SK-N-SH (cell line): Measurements from ENCODE around the gene CENPP. TPM values are rescaled to one million over a fixed set of nuclear protein-coding genes. Genes with fewer than 3 reads are reported as not detected.

ENCODE experiments used
- CTCF ChIA-PET: fragments of 300-600, 350-600 bp; formaldehyde crosslinking; extraction: SDS; loops from one replicate; lab custom pipeline; 2021; lab: Yijun Ruan, JAX
- POLR2A ChIA-PET: fragments of 350-600 bp; sonication (Branson Sonifier 250); formaldehyde crosslinking; extraction: SDS; loops from one replicate; lab custom pipeline; 2020; ENCODE audit warnings: antibody characterized with exemption, inconsistent platforms; lab: Yijun Ruan, JAX
- DNase-seq: peaks from one replicate; pipeline ENCODE4 v3.0.0; 2012
- H2AFZ ChIP-seq: fragments of 200-600 bp; sonication (generic); 2 replicates; pipeline ENCODE4 v1.8.1; 2016; ENCODE audit warnings: antibody characterized with exemption, mild to moderate bottlenecking, low read depth
- H3F3A ChIP-seq: fragments of 200-600 bp; sonication (generic); replicated peaks from 2 replicates; pipeline ENCODE3; 2016; ENCODE audit warnings: antibody characterized with exemption, mild to moderate bottlenecking; ENCODE audit not compliant: insufficient read depth
- H3K27ac ChIP-seq, 2 experiments: fragments of 200-500 bp in 1 of 2; fragments of 200-600 bp in 1 of 2; sonication (Bioruptor generic) in 1 of 2; sonication (generic), shearing (Covaris generic) in 1 of 2; 2 replicates each; pipeline versions ENCODE4 v1.5.1 to v1.6.1; 2014 to 2016; ENCODE audit warnings: low read depth in 2 of 2, inconsistent platforms in 1 of 2, low read length in 1 of 2, mild to moderate bottlenecking in 1 of 2, mixed read lengths in 1 of 2
- H3K27me3 ChIP-seq: fragments of 200-600 bp; sonication (generic), shearing (Covaris generic); 2 replicates; pipeline ENCODE4 v1.6.1; 2016; ENCODE audit warnings: mixed run types; ENCODE audit not compliant: insufficient read depth
- H3K36me3 ChIP-seq, 2 experiments: fragments of 200-500 bp in 1 of 2; fragments of 200-600 bp in 1 of 2; sonication (Bioruptor generic) in 1 of 2; sonication (generic) in 1 of 2; replicated peaks in 1 of 2; 2 replicates each; pipeline versions ENCODE3 to v1.5.1; 2014 to 2016; ENCODE audit warnings: low read length in 1 of 2, mild to moderate bottlenecking in 1 of 2; ENCODE audit not compliant: insufficient read depth in 2 of 2, control insufficient read depth in 1 of 2
- H3K4me1 ChIP-seq, 2 experiments: fragments of 200-500 bp in 1 of 2; fragments of 200-600 bp in 1 of 2; sonication (Bioruptor generic) in 1 of 2; sonication (generic), shearing (Covaris generic) in 1 of 2; 2 replicates each; pipeline versions ENCODE4 v1.5.1 to v1.6.1; 2014 to 2016; ENCODE audit warnings: low read depth in 1 of 2, low read length in 1 of 2, mixed run types in 1 of 2; ENCODE audit not compliant: insufficient read depth in 2 of 2, control insufficient read depth in 1 of 2
- H3K4me2 ChIP-seq: fragments of 200-600 bp; sonication (generic), shearing (Covaris generic); 2 replicates; pipeline ENCODE4 v1.6.1; 2017; ENCODE audit warnings: mixed run types
- H3K4me3 ChIP-seq, 2 experiments: fragments of 200-500 bp in 1 of 2; fragments of 200-600 bp in 1 of 2; sonication (Bioruptor generic) in 1 of 2; sonication (generic), shearing (Covaris generic) in 1 of 2; 2 replicates each; pipeline versions ENCODE4 v1.5.1 to v1.8.1; 2014 to 2016; ENCODE audit warnings: low read depth in 2 of 2, inconsistent platforms in 1 of 2, low read length in 1 of 2, mild to moderate bottlenecking in 1 of 2, mixed read lengths in 1 of 2, moderate library complexity in 1 of 2
- H3K79me2 ChIP-seq: fragments of 200-600 bp; sonication (generic); 2 replicates; pipeline ENCODE4 v1.8.1; 2017; ENCODE audit warnings: mild to moderate bottlenecking; ENCODE audit not compliant: insufficient read depth
- H3K9ac ChIP-seq: fragments of 200-600 bp; sonication (generic); 2 replicates; pipeline ENCODE4 v1.6.1; 2017; ENCODE audit warnings: mixed run types
- H3K9me2 ChIP-seq: fragments of 200-600 bp; sonication (generic); 2 replicates; pipeline ENCODE4 v1.6.1; 2017; ENCODE audit warnings: mixed run types
- H3K9me3 ChIP-seq: fragments of 200-600 bp; sonication (generic); 2 replicates; pipeline ENCODE4 v1.6.1; 2017; ENCODE audit warnings: mixed run types, mild to moderate bottlenecking, moderate library complexity
- H4K20me1 ChIP-seq: fragments of 200-600 bp; sonication (generic); 2 replicates; pipeline ENCODE4 v1.6.1; 2017; ENCODE audit warnings: mild to moderate bottlenecking, mixed run types; ENCODE audit not compliant: insufficient read depth
- CHD2 ChIP-seq: fragments of 150-350 bp; IDR thresholded peaks from 2 replicates; pipeline ENCODE4 v1.6.1; 2018; ENCODE audit warnings: low read length; ENCODE audit not compliant: partially characterized antibody
- FOSL2 ChIP-seq: IDR thresholded peaks from 2 replicates; pipeline ENCODE4 v1.4.0; 2012; ENCODE audit warnings: low read depth, mild to moderate bottlenecking, moderate library complexity, borderline replicate concordance
- FOXJ3 ChIP-seq: sonication (generic); formaldehyde crosslinking; IDR thresholded peaks from 2 replicates; pipeline ENCODE4 v1.5.1; 2020; ENCODE audit warnings: mild to moderate bottlenecking, missing genetic modification reagents
- FOXM1 ChIP-seq: IDR thresholded peaks from 2 replicates; pipeline ENCODE4 v1.4.0; 2012; ENCODE audit warnings: low read depth, mild to moderate bottlenecking
- GABPA ChIP-seq: IDR thresholded peaks from 2 replicates; pipeline ENCODE4 v1.4.0; 2012; ENCODE audit warnings: low read depth, mild to moderate bottlenecking
- JUND ChIP-seq: IDR thresholded peaks from 2 replicates; pipeline ENCODE4 v1.4.0; 2012
- NFIC ChIP-seq: IDR thresholded peaks from 2 replicates; pipeline ENCODE4 v1.4.0; 2012; ENCODE audit warnings: borderline replicate concordance
- RAD21 ChIP-seq: IDR thresholded peaks from 2 replicates; pipeline ENCODE4 v1.6.1; 2012; ENCODE audit warnings: mild to moderate bottlenecking, low read length
- RCOR1 ChIP-seq: fragments of 150-350 bp; IDR thresholded peaks from 2 replicates; pipeline ENCODE4 v1.6.1; 2017; ENCODE audit warnings: antibody characterized with exemption, low read length
- RFX5 ChIP-seq: IDR thresholded peaks from 2 replicates; pipeline ENCODE4 v1.6.1; 2012; ENCODE audit warnings: mild to moderate bottlenecking, improper control_type of control experiment, low read length
- TAF1 ChIP-seq: IDR thresholded peaks from 2 replicates; pipeline ENCODE4 v1.6.1; 2012; ENCODE audit warnings: low read depth, mild to moderate bottlenecking, low read length, moderate library complexity, borderline replicate concordance
- WGBS: methylation state at CpG from one replicate; pipeline ENCODE4 v1.1.6; 2017; ENCODE audit warnings: low lambda C conversion rate; 5-methylcytosine and 5-hydroxymethylcytosine counted together
- polyA plus RNA-seq, 3 experiments: library from polyadenylated mRNA; depleted of rRNA; stranded (reverse); fragments of >200 nt; gene quantifications; 2 replicates each; pipeline ENCODE4 v1.2.3, GENCODE V29; 2012
- TF ChIP-seq, protein P1 (sequence below): IDR thresholded peaks from 2 replicates; pipeline ENCODE4 v1.6.1; 2012; ENCODE audit warnings: mild to moderate bottlenecking, low read depth, low read length, moderate library complexity
- TF ChIP-seq, protein P2 (sequence below): fragments of 150-350 bp; IDR thresholded peaks from 2 replicates; pipeline ENCODE4 v1.6.1; 2016; ENCODE audit warnings: mild to moderate bottlenecking, low read depth, low read length
- TF ChIP-seq, protein P3 (sequence below): fragments of 150-350 bp; IDR thresholded peaks from 2 replicates; pipeline ENCODE4 v1.6.1; 2017; ENCODE audit warnings: antibody characterized with exemption, low read length, low read depth, borderline replicate concordance

The CENPP gene
- polyA plus RNA-seq, 1 of the 3 experiments (the other 2 are of a cell fraction) = 1.3 TPM

DNA sequence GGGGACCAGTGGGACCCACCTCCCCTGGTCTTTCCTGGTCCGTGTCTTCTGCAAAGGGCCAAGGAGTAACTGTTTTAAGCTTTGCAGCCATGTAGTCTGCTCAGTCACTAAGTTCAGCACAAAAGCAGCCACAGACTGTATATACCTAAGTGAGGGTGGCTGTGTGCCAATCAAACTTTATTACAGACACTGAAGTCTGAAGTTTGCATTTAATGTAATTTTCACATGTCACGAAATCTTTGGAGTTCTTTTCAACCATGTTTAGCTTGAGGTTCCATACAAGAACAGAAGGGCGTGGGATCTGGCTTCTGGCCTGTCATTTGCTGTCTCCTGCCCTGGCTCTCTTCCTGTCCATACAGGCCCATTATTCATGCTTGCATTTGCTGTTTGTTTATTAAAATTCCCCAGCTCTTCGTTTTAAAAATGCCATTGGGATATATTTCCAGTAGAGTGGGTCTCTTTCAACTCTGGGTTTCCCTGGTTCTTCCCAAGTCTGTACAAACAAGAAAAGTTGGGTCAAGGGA lies 274.2 kb downstream of the CENPP start (continued):
- TF ChIP-seq, protein P1, sequence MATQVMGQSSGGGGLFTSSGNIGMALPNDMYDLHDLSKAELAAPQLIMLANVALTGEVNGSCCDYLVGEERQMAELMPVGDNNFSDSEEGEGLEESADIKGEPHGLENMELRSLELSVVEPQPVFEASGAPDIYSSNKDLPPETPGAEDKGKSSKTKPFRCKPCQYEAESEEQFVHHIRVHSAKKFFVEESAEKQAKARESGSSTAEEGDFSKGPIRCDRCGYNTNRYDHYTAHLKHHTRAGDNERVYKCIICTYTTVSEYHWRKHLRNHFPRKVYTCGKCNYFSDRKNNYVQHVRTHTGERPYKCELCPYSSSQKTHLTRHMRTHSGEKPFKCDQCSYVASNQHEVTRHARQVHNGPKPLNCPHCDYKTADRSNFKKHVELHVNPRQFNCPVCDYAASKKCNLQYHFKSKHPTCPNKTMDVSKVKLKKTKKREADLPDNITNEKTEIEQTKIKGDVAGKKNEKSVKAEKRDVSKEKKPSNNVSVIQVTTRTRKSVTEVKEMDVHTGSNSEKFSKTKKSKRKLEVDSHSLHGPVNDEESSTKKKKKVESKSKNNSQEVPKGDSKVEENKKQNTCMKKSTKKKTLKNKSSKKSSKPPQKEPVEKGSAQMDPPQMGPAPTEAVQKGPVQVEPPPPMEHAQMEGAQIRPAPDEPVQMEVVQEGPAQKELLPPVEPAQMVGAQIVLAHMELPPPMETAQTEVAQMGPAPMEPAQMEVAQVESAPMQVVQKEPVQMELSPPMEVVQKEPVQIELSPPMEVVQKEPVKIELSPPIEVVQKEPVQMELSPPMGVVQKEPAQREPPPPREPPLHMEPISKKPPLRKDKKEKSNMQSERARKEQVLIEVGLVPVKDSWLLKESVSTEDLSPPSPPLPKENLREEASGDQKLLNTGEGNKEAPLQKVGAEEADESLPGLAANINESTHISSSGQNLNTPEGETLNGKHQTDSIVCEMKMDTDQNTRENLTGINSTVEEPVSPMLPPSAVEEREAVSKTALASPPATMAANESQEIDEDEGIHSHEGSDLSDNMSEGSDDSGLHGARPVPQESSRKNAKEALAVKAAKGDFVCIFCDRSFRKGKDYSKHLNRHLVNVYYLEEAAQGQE = no peak
- TF ChIP-seq TAF1 = no peak

DNA sequence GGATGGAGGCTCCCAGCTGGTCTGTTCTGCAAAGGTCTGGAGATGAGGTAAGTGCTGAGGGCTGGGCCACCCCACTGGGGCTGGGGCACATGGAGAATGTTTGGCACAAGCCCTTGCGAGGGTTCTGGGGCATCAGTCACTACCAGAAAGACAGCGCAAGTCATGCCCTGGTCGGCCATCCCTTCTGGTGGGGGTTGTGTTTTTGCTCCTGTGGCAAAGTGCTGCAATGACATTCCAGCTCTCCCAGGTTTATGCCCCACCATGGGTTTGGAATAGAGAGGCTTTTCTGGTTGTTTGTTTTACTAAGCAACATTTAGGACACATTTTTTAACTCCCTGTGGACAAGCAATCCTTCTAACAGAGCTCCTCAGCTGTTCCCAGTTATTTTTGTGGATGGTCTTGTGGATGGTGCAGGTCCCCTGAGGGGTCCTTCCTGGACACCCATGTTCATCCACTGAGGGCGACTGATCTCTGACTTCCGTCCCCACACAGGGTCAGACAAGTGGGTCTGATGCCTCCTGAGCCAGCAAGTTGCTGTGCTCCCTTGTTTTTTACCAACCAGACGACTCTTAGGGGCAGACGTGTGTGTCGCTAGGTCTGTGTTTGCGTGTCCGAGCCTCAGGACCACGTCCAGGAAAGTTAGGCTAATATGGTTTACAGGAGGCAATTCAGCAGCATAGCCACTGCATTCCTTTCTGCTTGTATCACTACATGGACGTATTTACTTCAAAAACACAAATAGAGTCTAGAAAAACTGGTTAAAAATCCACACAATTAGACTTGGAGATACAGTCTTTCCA lies 274.9 kb downstream of the CENPP start:
- Histone ChIP-seq H3K9ac (no peak overlapping the region), H3K79me2 (no peaks in the 10 kb centered on the region), H3K4me2 (no peak overlapping the region), H3K4me3 (no peak overlapping the region), H3K9me3 (peaks cover 4% of the 10 kb centered on the region; the same call in 1 of the 2 replicates), H3K36me3 (no peaks in the 10 kb centered on the region), H3K27ac (no peak overlapping the region), H3F3A (no peaks in the 10 kb centered on the region), H3K9me2 (no peaks in the 10 kb centered on the region), H3K27me3 (no peaks in the 10 kb centered on the region), H3K4me1 (peaks cover 0 to 5% of the 10 kb centered on the region in 2 experiments; a peak in 1 of 4 replicates), H4K20me1 (no peaks in the 10 kb centered on the region), H2AFZ (no peak overlapping the region)
- CTCF ChIA-PET = interaction anchor here (0.7 to 1.5 kb wide), 3 partner anchors 48 to 110 kb away, joined by 3 read pairs; no protein-coding TSS in a partner anchor
- TF ChIP-seq, protein P2, sequence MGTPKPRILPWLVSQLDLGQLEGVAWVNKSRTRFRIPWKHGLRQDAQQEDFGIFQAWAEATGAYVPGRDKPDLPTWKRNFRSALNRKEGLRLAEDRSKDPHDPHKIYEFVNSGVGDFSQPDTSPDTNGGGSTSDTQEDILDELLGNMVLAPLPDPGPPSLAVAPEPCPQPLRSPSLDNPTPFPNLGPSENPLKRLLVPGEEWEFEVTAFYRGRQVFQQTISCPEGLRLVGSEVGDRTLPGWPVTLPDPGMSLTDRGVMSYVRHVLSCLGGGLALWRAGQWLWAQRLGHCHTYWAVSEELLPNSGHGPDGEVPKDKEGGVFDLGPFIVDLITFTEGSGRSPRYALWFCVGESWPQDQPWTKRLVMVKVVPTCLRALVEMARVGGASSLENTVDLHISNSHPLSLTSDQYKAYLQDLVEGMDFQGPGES = no peak
- no peak for TF ChIP-seq NFIC
- TF ChIP-seq, protein P3, sequence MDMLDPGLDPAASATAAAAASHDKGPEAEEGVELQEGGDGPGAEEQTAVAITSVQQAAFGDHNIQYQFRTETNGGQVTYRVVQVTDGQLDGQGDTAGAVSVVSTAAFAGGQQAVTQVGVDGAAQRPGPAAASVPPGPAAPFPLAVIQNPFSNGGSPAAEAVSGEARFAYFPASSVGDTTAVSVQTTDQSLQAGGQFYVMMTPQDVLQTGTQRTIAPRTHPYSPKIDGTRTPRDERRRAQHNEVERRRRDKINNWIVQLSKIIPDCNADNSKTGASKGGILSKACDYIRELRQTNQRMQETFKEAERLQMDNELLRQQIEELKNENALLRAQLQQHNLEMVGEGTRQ = no peak
- no peak for TF ChIP-seq RAD21
- TF ChIP-seq RCOR1 = no peak
- TF ChIP-seq CHD2 = no peak
- TF ChIP-seq RFX5 = no peak
- no peak for TF ChIP-seq FOXM1
- no peak for TF ChIP-seq FOXJ3 (CRISPR knock-in tag)
- no peak for TF ChIP-seq FOSL2
- TF ChIP-seq GABPA = no peak
- TF ChIP-seq JUND = no peak
- TF ChIP-seq, protein P1 = no peak
- no peak for DNase-seq
- POLR2A ChIA-PET = no interaction called here
- WGBS = 83% methylated on average over 12 of the region's 12 CpGs
